Liver (tissue), 9 donors: ENCODE results near the gene TRIO. TPM values are rescaled to one million over a fixed set of nuclear protein-coding genes. Genes with fewer than 3 reads are reported as not detected.

Experiments used
- DNase-seq: peaks from one replicate; pipeline ENCODE4 v3.0.0-alpha.2; 2017; ENCODE audit warnings: low spot score
- H3K27ac ChIP-seq, 2 donors: one replicate each; pipeline ENCODE4 v1.7.0; 2013; ENCODE audit warnings: inconsistent platforms in 2 of 2, low read length in 2 of 2, control low read depth in 1 of 2, low read depth in 1 of 2, mild to moderate bottlenecking in 1 of 2
- H3K27me3 ChIP-seq, 4 donors: one replicate each; pipeline versions ENCODE4 v1.6.1 to v1.7.0; 2013; ENCODE audit warnings: low read length in 3 of 4, inconsistent platforms in 1 of 4, mild to moderate bottlenecking in 1 of 4, moderate library complexity in 1 of 4; ENCODE audit not compliant: control insufficient read depth in 4 of 4, insufficient read depth in 4 of 4
- H3K36me3 ChIP-seq, 4 donors: one replicate each; pipeline versions ENCODE4 v1.6.1 to v1.7.0; 2013; ENCODE audit warnings: low read length in 3 of 4, mild to moderate bottlenecking in 3 of 4, low read depth in 1 of 4, moderate library complexity in 1 of 4; ENCODE audit not compliant: control insufficient read depth in 4 of 4, insufficient read depth in 3 of 4
- H3K4me1 ChIP-seq, 4 donors: one replicate each; pipeline versions ENCODE4 v1.6.1 to v1.7.0; 2013; ENCODE audit warnings: low read length in 3 of 4, mild to moderate bottlenecking in 3 of 4, moderate library complexity in 1 of 4; ENCODE audit not compliant: control insufficient read depth in 4 of 4, insufficient read depth in 4 of 4
- H3K4me3 ChIP-seq, 3 donors: one replicate each; pipeline versions ENCODE4 v1.6.1 to v1.7.0; 2013; ENCODE audit warnings: low read length in 3 of 3, control low read depth in 1 of 3, low read depth in 1 of 3, mild to moderate bottlenecking in 1 of 3
- H3K9ac ChIP-seq, 2 donors: one replicate each; pipeline ENCODE4 v1.7.0; 2013; ENCODE audit warnings: low read length in 2 of 2, mild to moderate bottlenecking in 2 of 2, moderate library complexity in 2 of 2, control low read depth in 1 of 2, low read depth in 1 of 2
- H3K9me3 ChIP-seq, 4 donors: one replicate each; pipeline versions ENCODE4 v1.6.1 to v1.7.0; 2013; ENCODE audit warnings: low read length in 3 of 4; ENCODE audit not compliant: control insufficient read depth in 4 of 4
- ATF3 ChIP-seq: IDR thresholded peaks from 2 replicates; pipeline ENCODE4 v1.6.1; 2016; ENCODE audit warnings: antibody characterized with exemption
- CTCF ChIP-seq: fragments of 150-350 bp; IDR thresholded peaks from 2 replicates; pipeline ENCODE4 v1.5.1; 2017; ENCODE audit warnings: improper control_type of control experiment, low read depth, low read length; ENCODE audit not compliant: missing input control
- EGR1 ChIP-seq, 2 donors: IDR thresholded peaks; 2 replicates each; pipeline ENCODE4 v1.6.1; 2016 to 2018; ENCODE audit warnings: antibody characterized with exemption in 2 of 2, low read depth in 2 of 2
- FOXA2 ChIP-seq: IDR thresholded peaks from 2 replicates; pipeline ENCODE4 v1.6.1; 2016; ENCODE audit warnings: antibody characterized with exemption
- GABPA ChIP-seq, 2 donors: IDR thresholded peaks in 1 of 2; conservative IDR thresholded peaks in 1 of 2; 2 replicates each; pipeline ENCODE4 v1.6.1; 2016; ENCODE audit warnings: antibody characterized with exemption in 2 of 2, mild to moderate bottlenecking in 1 of 2, moderate library complexity in 1 of 2
- HNF4A ChIP-seq, 2 donors: conservative IDR thresholded peaks; 2 replicates each; pipeline ENCODE4 v1.6.1; 2016; ENCODE audit warnings: antibody characterized with exemption in 2 of 2, mild to moderate bottlenecking in 2 of 2
- JUND ChIP-seq, 2 donors: IDR thresholded peaks; 2 replicates each; pipeline ENCODE4 v1.6.1; 2016; ENCODE audit warnings: antibody characterized with exemption in 2 of 2
- MAX ChIP-seq: IDR thresholded peaks from 2 replicates; pipeline ENCODE4 v1.6.1; 2016; ENCODE audit warnings: antibody characterized with exemption
- NR2F2 ChIP-seq: IDR thresholded peaks from 2 replicates; pipeline ENCODE4 v1.6.1; 2016; ENCODE audit warnings: antibody characterized with exemption
- RAD21 ChIP-seq, 2 donors: IDR thresholded peaks; 2 replicates each; pipeline ENCODE4 v1.6.1; 2016; ENCODE audit warnings: antibody characterized with exemption in 2 of 2, mild to moderate bottlenecking in 2 of 2
- REST ChIP-seq: IDR thresholded peaks from 2 replicates; pipeline ENCODE4 v1.6.1; 2016; ENCODE audit warnings: antibody characterized with exemption, mild to moderate bottlenecking
- RXRA ChIP-seq, 2 donors: IDR thresholded peaks; 2 replicates each; pipeline ENCODE4 v1.6.1; 2017 to 2018; ENCODE audit warnings: antibody characterized with exemption in 2 of 2, mild to moderate bottlenecking in 1 of 2
- SP1 ChIP-seq: IDR thresholded peaks from 2 replicates; pipeline ENCODE4 v1.6.1; 2018; ENCODE audit warnings: antibody characterized with exemption, mild to moderate bottlenecking
- TAF1 ChIP-seq: conservative IDR thresholded peaks from 2 replicates; pipeline ENCODE4 v1.6.1; 2016; ENCODE audit warnings: antibody characterized with exemption, mild to moderate bottlenecking
- ZBTB33 ChIP-seq: IDR thresholded peaks from 2 replicates; pipeline ENCODE4 v1.6.1; 2016; ENCODE audit warnings: antibody characterized with exemption
- WGBS: extraction: QIAGEN DNeasy Blood & Tissue Kit; methylation state at CpG from one replicate; pipeline ENCODE4 v1.1.7; 2013; 5-methylcytosine and 5-hydroxymethylcytosine counted together
- polyA plus RNA-seq, 2 donors: library from polyadenylated mRNA; stranded (reverse) in 1 of 2; unstranded in 1 of 2; fragments of 200-250 nt in 1 of 2; fragments of >200 nt in 1 of 2; fragmentation: Nextera tagmentation in 1 of 2; extraction: Ambion mirVana in 1 of 2; gene quantifications; one replicate each; pipeline versions ENCODE4 v1.2.1 to v1.2.3, GENCODE V29; 2013 to 2015
- total RNA-seq, 2 donors: library from RNA; depleted of rRNA; stranded (reverse); fragments of >200 nt; gene quantifications; one replicate each; pipeline ENCODE4 v1.2.3, GENCODE V29; 2014
- donor health status: healthy.
- donor health status: healthy.
- donor health status: healthy.
- donor health status: healthy.
- donor health status: healthy.

Gene TRIO
- total and polyA plus RNA-seq, 4 donors: 8.5 to 86.2 (median 16.0) TPM

- TF ChIP-seq ZBTB33: no peak
- no peak for TF ChIP-seq HNF4A (conservative IDR thresholded peaks at IDR 0.05)
- TF ChIP-seq FOXA2: no peak
Measured at GRCh38 chr5:14187157-14187556, 44.0 kb downstream of the TRIO start (continued).

- TF ChIP-seq SP1: no peak
- no peak for TF ChIP-seq EGR1 (IDR thresholded peaks at IDR 0.05; ENCODE audit: low read depth in 2 of 2)
- no peak for TF ChIP-seq RAD21 (IDR thresholded peaks at IDR 0.05)
- no peak for TF ChIP-seq CTCF
- no peak for TF ChIP-seq TAF1
- no peak for TF ChIP-seq MAX
- TF ChIP-seq RXRA (IDR thresholded peaks at IDR 0.05): no peak
- TF ChIP-seq HNF4A (conservative IDR thresholded peaks at IDR 0.05): no peak
- no peak for TF ChIP-seq FOXA2
- TF ChIP-seq GABPA (IDR thresholded peaks at IDR 0.05 in 1 of 2, conservative IDR thresholded peaks at IDR 0.05 in 1 of 2): no peak
- DNase-seq: no peak
- H3K4me3 ChIP-seq: no peak overlapping the region
- H3K9ac ChIP-seq: no peak overlapping the region
- WGBS: 76% methylated on average over 5 of the region's 5 CpGs
- H3K27ac ChIP-seq: no peak overlapping the region
- H3K9me3 ChIP-seq: no peaks in the 10 kb centered on the region
- H3K27me3 ChIP-seq: no peaks in the 10 kb centered on the region
- no peaks in the 10 kb centered on the region for H3K36me3 ChIP-seq
- H3K4me1 ChIP-seq: peaks cover 3 to 30% (median 15%) of the 10 kb centered on the region in 4 donors
Measured at GRCh38 chr5:14187660-14188059, 44.5 kb downstream of the TRIO start.

- Histone ChIP-seq H3K4me3 (no peak overlapping the region), H3K9ac (no peak overlapping the region), H3K4me1 (peaks cover 0 to 20% (median 10%) of the 10 kb centered on the region in 4 donors), H3K36me3 (no peaks in the 10 kb centered on the region), H3K9me3 (no peaks in the 10 kb centered on the region), H3K27me3 (no peaks in the 10 kb centered on the region), H3K27ac (no peak overlapping the region)
- WGBS: 98% methylated on average over 4 of the region's 4 CpGs
- no peak for DNase-seq
- TF ChIP-seq RAD21 (IDR thresholded peaks at IDR 0.05) (no peak), RXRA (IDR thresholded peaks at IDR 0.05) (no peak), ZBTB33 (no peak), TAF1 (no peak), SP1 (no peak), MAX (no peak), ATF3 (no peak), FOXA2 (no peak), JUND (IDR thresholded peaks at IDR 0.05) (no peak), EGR1 (IDR thresholded peaks at IDR 0.05; ENCODE audit: low read depth in 2 of 2) (no peak), CTCF (no peak), HNF4A (conservative IDR thresholded peaks at IDR 0.05) (no peak), NR2F2 (no peak), REST (no peak), GABPA (IDR thresholded peaks at IDR 0.05 in 1 of 2, conservative IDR thresholded peaks at IDR 0.05 in 1 of 2) (no peak)
Measured at GRCh38 chr5:14188778-14189177, 45.6 kb downstream of the TRIO start.
